ENCODE results near the gene TP53BP1. TPM values are rescaled to one million over a fixed set of nuclear protein-coding genes. Genes with fewer than 3 reads are reported as not detected.

Gene TP53BP1
- total and polyA plus RNA-seq, 2 of the 13 experiments (the other 11 are each of a cell fraction or from before 2014, with no cell fraction given), result 17.1 to 17.4 TPM

DNA sequence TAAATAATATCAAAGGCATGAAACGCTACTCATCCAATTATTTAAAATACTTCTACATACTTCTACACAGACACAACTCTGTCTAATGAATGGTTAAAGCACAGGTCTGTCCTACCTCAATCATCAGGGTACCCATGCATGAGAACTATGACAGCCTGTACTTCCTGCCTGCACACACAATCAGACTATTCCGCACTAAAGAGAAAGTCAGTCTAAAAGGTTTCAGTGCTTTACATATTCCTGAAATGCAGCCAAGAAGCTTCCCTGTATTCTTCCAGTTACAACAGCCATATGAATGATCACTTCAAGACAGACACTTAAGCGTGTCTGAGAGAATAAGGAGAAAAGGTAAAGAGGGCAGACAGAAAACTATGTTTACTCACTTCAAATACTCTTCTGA lies 63.3 kb downstream of the TP53BP1 start (continued):
- no peak for TF ChIP-seq MLXIP (CRISPR knock-in tag; IDR thresholded peaks at IDR 0.05; ENCODE audit: borderline replicate concordance)
- no peak for TF ChIP-seq NBN (conservative IDR thresholded peaks at IDR 0.05)
- TF ChIP-seq, protein P1, sequence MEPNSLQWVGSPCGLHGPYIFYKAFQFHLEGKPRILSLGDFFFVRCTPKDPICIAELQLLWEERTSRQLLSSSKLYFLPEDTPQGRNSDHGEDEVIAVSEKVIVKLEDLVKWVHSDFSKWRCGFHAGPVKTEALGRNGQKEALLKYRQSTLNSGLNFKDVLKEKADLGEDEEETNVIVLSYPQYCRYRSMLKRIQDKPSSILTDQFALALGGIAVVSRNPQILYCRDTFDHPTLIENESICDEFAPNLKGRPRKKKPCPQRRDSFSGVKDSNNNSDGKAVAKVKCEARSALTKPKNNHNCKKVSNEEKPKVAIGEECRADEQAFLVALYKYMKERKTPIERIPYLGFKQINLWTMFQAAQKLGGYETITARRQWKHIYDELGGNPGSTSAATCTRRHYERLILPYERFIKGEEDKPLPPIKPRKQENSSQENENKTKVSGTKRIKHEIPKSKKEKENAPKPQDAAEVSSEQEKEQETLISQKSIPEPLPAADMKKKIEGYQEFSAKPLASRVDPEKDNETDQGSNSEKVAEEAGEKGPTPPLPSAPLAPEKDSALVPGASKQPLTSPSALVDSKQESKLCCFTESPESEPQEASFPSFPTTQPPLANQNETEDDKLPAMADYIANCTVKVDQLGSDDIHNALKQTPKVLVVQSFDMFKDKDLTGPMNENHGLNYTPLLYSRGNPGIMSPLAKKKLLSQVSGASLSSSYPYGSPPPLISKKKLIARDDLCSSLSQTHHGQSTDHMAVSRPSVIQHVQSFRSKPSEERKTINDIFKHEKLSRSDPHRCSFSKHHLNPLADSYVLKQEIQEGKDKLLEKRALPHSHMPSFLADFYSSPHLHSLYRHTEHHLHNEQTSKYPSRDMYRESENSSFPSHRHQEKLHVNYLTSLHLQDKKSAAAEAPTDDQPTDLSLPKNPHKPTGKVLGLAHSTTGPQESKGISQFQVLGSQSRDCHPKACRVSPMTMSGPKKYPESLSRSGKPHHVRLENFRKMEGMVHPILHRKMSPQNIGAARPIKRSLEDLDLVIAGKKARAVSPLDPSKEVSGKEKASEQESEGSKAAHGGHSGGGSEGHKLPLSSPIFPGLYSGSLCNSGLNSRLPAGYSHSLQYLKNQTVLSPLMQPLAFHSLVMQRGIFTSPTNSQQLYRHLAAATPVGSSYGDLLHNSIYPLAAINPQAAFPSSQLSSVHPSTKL (CRISPR knock-in tag; IDR thresholded peaks at IDR 0.05), result no peak
- TF ChIP-seq, protein P2, sequence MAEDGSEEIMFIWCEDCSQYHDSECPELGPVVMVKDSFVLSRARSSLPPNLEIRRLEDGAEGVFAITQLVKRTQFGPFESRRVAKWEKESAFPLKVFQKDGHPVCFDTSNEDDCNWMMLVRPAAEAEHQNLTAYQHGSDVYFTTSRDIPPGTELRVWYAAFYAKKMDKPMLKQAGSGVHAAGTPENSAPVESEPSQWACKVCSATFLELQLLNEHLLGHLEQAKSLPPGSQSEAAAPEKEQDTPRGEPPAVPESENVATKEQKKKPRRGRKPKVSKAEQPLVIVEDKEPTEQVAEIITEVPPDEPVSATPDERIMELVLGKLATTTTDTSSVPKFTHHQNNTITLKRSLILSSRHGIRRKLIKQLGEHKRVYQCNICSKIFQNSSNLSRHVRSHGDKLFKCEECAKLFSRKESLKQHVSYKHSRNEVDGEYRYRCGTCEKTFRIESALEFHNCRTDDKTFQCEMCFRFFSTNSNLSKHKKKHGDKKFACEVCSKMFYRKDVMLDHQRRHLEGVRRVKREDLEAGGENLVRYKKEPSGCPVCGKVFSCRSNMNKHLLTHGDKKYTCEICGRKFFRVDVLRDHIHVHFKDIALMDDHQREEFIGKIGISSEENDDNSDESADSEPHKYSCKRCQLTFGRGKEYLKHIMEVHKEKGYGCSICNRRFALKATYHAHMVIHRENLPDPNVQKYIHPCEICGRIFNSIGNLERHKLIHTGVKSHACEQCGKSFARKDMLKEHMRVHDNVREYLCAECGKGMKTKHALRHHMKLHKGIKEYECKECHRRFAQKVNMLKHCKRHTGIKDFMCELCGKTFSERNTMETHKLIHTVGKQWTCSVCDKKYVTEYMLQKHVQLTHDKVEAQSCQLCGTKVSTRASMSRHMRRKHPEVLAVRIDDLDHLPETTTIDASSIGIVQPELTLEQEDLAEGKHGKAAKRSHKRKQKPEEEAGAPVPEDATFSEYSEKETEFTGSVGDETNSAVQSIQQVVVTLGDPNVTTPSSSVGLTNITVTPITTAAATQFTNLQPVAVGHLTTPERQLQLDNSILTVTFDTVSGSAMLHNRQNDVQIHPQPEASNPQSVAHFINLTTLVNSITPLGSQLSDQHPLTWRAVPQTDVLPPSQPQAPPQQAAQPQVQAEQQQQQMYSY (CRISPR knock-in tag; IDR thresholded peaks at IDR 0.05), result no peak
- TF ChIP-seq ZNF350 (CRISPR knock-in tag; IDR thresholded peaks at IDR 0.05; ENCODE audit: borderline replicate concordance, low read depth), result no peak
- TF ChIP-seq BRF2 (CRISPR knock-in tag; IDR thresholded peaks at IDR 0.05), result no peak
- no peak for TF ChIP-seq PCBP2 (optimal IDR thresholded peaks at IDR 0.05; ENCODE audit: low read depth, low read length, poor library complexity, severe bottlenecking)
- no peak for TF ChIP-seq HES4 (CRISPR knock-in tag; IDR thresholded peaks at IDR 0.05; ENCODE audit: borderline replicate concordance)
- TF ChIP-seq, protein P3, sequence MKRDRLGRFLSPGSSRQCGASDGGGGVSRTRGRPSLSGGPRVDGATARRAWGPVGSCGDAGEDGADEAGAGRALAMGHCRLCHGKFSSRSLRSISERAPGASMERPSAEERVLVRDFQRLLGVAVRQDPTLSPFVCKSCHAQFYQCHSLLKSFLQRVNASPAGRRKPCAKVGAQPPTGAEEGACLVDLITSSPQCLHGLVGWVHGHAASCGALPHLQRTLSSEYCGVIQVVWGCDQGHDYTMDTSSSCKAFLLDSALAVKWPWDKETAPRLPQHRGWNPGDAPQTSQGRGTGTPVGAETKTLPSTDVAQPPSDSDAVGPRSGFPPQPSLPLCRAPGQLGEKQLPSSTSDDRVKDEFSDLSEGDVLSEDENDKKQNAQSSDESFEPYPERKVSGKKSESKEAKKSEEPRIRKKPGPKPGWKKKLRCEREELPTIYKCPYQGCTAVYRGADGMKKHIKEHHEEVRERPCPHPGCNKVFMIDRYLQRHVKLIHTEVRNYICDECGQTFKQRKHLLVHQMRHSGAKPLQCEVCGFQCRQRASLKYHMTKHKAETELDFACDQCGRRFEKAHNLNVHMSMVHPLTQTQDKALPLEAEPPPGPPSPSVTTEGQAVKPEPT (CRISPR knock-in tag; IDR thresholded peaks at IDR 0.05; ENCODE audit: low read depth), result no peak
- no peak for TF ChIP-seq HMG20B (CRISPR knock-in tag; conservative IDR thresholded peaks at IDR 0.05)
- no peak for TF ChIP-seq RBAK (CRISPR knock-in tag; IDR thresholded peaks at IDR 0.05)

All from HepG2 (cell line).